DMS53 (cell line): ENCODE results near the gene LAIR1.

ENCODE experiments used
- DNase-seq: peaks from one replicate; lab custom pipeline; 2025; lab: John Stamatoyannopoulos, UW

LAIR1 gene

DNA sequence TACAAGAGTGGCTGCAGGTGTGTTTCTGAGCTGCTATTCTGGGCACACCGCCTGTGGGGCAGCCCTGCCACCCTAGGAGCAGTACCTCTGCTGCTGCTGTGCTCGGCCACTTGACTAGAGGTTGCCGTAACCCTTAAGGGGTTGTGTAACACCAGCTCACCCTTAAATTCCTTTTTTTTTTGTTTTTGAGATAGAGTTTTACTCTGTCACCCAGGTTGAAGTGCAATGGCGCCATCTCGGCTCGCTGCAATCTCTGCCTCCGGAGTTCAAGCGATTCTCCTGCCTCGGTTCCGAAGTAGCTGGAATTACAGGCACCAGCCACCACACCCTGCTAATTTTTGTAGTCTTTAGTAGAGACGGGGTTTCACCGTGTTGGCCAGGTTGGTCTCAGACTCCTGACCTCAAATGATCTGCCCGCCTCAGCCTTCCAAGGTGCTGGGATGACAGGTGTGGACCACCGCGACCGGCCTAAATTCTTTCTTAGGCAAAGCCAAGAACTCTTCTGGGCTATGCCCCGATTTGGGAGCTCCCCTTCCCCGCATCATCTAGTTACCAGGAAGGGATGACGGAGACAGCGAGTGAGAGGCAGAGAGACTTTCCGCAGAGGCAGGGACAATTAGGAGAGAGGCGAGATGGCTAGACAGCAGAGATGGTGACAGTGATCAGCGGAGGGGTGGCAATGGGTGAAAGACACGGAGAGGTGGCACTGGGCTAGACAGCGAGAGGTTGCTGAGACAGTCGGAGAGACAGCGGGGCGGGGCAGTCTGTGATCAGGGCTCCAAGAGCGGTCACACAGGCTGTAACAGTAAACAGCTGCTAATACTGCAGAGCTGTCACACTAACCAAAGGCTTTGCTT lies 47.4 kb downstream of the LAIR1 start:
- DNase-seq = no peak

DNA sequence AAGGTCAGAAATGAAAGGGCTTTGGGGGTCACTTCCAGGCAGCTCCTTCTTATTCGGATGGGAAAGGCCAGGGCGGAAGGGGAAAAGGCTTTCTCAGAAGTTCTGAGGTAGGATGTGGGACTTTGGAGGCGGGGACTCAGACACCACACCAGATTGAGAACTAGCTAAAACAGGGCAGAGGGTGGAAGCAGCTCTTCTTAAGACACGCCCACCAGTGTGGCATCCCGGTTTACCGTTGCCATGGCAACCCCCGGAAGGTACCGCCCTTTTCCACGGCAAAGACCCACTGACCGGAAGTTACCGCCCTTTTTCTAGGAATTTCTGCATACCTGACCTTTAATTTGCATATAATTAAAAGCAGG lies 48.0 kb downstream of the LAIR1 start:
- DNase-seq = no peak

DNA sequence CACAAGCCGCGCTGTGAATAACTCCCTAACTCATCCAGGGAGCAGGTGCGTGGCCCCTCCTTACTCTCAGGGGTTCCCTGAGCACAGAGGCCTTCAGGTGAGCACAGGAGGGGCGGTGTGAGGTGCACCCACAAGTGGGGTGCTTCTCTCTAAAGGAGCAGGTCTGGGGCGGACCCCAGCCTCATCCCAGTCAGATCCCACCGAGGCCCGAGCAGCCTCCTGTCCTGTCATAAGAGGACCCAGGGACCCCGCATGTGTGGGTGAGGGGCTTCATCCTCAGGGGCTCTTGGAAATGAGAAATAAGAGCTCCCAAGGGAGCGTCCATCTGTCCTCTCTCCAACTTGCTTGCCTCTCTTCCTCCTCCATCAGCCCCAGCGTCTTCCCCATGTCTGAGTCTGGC lies 48.8 kb downstream of the LAIR1 start:
- DNase-seq = no peak

DNA sequence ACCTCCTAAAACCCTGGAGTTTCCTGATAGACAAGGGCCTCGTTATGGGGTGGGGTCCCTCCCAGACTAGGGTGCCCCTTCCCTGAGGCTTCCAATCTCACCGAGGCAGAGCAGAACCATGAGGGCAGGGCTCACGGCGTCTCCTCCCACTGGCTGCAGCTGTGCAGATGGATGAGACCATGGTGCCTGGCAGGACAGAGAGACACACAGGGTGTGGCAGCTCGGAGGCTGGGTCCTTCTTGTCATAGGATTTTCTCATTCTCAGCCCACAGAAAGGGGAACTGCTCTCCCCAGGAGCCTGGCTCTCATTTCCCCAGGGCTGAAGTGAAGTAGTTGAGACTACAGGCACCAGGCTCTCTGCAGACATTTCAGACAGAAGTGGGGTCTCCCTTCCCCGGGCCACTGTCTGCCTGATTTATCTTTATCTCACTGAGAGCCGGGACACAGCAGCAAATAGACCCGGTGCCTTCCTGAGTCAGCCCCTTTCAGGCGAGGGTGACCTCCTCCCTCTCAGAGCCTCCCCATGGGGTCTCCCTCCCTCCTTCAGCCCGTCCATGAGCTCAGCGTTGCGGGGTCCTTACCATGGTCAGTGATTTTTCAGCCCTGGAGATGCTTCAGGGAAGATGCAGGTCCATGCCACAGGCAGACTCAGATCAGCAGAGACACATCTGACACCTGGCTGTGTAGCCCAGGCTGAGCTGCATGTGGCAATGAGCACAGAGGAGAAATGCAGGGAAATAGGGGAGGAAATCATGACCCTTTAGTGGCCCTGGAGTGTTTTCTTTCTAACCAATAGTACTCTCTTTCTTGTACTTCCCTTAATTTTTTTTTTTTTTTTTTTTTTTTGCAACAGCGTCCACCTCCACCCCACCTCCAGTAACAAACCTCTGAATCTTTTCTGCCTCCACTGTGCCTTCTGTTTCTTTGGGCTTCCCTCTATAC lies 52.0 kb downstream of the LAIR1 start, which contains the start of gene LILRA5:
Gene LILRA5 (minus strand): TSS at position 731 of the 942 bp plus-strand sequence. CDS start 147 bp downstream, at position 584.
- no peak for DNase-seq

DNA sequence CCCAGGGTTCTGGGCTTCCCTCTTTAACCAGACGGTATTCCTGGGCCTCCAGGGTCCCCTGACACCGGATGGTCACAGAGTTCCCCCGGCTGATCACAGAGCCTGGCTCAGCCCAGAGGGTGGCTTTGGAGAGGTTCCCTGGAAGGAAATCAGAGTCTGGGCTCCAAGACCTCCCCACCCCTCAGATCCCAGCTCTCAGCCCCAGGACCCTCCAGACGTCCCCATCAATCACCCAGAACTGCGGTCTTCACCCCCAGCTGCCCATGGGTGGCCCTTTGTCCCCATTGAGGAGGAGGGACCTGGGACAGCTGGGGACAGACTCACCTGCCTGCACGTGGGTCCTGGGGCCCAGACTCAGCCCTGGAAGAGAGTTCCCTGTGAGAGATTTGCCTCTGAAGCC lies 52.7 kb downstream of the LAIR1 start:
- DNase-seq = no peak

DNA sequence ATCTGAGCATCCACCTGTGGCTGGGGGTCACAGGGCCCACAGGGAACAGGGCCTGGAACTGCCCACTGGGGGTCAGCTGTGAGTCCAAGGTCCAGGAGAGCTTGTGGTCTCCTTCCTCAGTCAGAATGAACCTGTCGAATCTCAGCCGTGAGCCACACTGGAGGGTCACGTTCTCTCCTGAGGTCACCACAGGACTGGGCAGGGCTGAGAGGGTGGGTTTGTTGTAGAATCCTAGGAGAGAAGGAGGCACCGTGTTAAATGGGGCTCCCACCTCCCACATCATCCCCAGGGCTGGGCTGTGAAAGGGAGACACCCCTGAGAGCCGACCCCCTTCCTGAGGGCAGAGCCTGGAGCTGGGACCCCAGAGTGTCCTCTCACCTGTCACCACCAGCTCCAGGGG lies 53.2 kb downstream of the LAIR1 start:
- no peak for DNase-seq

DNA sequence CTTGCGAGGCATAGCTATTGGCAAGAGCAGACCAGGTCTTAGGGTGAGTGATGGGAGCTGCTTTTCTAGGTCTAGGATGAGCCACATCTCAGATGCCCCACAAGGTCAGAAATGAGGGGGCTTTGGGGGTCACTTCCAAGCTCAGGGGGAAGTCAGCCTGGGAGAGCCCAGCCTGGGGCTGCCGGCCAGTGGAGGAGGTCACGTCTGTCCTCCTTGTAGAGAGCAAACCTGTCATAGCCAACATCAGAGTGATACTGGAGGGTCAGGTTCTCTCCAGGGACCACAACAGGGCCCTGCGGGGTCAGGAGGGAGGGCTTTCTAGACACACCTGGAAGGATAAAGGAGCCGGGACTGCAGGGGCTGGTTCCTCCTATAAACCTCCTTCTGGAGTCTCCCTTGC lies 54.2 kb downstream of the LAIR1 start:
- DNase-seq = no peak

DNA sequence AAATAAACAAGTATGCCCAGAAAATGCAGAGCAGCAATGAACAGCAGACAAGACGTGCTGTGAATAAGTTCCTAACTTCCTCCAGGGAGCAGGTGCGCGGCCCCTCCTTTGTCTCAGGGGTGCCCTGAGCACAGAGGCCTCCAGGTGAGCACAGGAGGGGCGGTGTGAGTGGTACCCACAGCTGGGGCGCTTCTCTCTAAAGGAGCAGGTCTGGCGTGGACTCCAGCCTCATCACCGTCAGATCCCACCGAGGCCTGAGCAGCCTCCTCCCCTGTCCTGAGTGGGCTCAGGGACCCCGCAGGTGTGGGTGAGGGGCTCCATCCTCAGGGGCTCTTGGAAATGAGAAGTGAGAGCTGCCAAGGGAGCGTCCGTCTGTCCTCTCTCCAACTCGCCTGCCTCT lies 54.9 kb downstream of the LAIR1 start:
- no peak for DNase-seq

DNA sequence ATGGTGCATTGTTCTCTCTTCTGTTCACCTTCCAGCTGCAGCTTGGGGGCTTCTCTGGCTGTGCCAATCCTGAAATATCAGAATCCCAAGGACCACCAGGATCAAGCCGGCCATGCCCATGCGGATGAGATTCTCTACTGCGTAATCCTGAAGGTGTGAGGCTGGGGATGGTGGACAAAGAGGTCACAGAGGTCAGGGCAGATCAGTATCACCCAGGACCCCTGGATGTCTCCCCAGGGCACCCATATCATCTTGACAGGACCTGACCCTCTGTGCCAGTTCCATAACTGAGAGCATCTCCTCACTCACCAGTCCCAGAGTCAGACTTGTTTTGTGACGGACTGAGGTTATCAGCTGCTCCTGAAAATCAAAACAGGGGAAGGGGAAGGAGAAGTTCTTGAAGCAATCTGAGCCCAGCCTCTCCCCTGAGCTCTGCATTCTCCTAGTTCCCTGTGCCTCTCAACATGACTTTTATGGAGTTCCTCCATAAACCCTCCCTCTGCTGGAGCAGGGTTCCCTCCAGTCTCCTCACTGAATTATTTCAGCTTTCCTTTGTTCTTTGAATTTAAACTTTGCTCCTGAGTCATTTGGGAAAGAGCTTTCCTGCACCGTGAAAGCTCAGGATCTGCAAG lies 57.2 kb downstream of the LAIR1 start:
- DNase-seq = no peak

DNA sequence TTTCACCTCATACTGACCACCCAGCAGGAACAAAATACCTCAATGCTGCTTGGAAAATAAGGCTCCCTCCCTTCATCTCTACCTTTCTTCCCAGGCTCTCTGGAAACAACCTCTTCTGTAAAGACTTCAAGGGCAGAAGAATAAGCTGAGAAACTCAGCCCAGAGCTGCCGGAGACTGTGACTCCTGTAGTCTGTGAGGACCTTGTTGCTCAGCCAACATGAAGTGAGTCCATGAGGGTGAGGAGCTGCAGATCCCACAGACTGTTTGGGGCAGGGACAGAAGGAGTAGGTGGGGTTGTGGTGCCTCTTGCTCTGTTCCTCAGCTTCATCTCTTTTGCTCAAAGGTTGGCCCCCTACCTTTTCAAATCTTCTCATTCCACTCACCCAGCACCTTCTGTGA lies 59.6 kb downstream of the LAIR1 start:
- DNase-seq = no peak

DNA sequence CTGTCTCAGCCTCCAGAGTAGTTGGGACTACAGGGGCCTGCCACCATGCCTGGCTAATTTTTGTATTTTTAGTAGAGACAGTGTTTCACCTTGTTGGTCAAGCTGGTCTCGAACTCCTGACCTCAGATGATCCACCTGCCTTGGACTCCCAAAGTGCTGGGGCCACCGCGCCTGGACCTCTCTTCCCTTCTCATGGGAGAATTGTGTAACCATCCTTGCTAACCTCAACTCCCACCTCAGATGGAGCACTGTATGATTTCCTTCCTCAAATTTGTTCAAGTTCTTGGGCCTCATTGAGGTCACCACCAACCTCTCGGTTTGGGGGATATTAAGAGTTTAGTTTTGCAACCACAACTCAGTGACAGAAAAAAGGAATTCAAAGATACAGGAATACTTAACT lies 62.5 kb downstream of the LAIR1 start:
- no peak for DNase-seq
